NCI-H2107 treated with DMSO at 0.1 percent for 48 hours (cell line): ENCODE measurements around the gene PCBP2.

Source experiments
- DNase-seq: peaks from one replicate; lab custom pipeline; 2025; ENCODE audit not compliant: unreplicated experiment; lab: John Stamatoyannopoulos, UW

The PCBP2 gene

GRCh38 chr12:53506881-53507602, 55.1 kb downstream of the PCBP2 start, which contains the start of gene NPFF:
Gene NPFF (minus strand): TSS chr12:53507484. CDS start chr12:53507474, 10 bp downstream.
- no peak for DNase-seq

GRCh38 chr12:53507603-53507885, 55.6 kb downstream of the PCBP2 start:
- no peak for DNase-seq

- DNase-seq: peak; percentile 70
These were observed 56.8 kb downstream of the PCBP2 start for GRCh38 chr12:53508534-53509170.

GRCh38 chr12:53510181-53510812, 58.4 kb downstream of the PCBP2 start:
- DNase-seq: no peak

- no peak for DNase-seq
These were observed 62.0 kb downstream of the PCBP2 start for GRCh38 chr12:53513712-53514410.

- no peak for DNase-seq
These were observed 62.9 kb downstream of the PCBP2 start for GRCh38 chr12:53514628-53515290.

- DNase-seq: no peak
These were observed 63.4 kb downstream of the PCBP2 start for GRCh38 chr12:53515291-53515680.

GRCh38 chr12:53516758-53517455, 65.0 kb downstream of the PCBP2 start:
- no peak for DNase-seq

- no peak for DNase-seq
These were observed 66.5 kb downstream of the PCBP2 start for GRCh38 chr12:53518381-53518780.

- DNase-seq: no peak
These were observed 71.2 kb downstream of the PCBP2 start for GRCh38 chr12:53523131-53523530.

GRCh38 chr12:53524476-53524875, 72.6 kb downstream of the PCBP2 start:
- DNase-seq: no peak

GRCh38 chr12:53530061-53530460, 78.2 kb downstream of the PCBP2 start:
- DNase-seq: no peak
